BE2C (cell line): Measurements from ENCODE around the gene MAPK10.

Experiments used
- DNase-seq: peaks from one replicate; pipeline ENCODE4 v3.0.0-alpha.2; 2020
- H3K27me3 ChIP-seq: fragments of 250-450 bp; sonication (Bioruptor Pico); 2 replicates; pipeline ENCODE4 v1.5.1; 2020; ENCODE audit warnings: mild to moderate bottlenecking
- H3K36me3 ChIP-seq: fragments of 250-450 bp; sonication (Bioruptor Pico); 2 replicates; pipeline ENCODE4 v1.5.1; 2020; ENCODE audit warnings: mild to moderate bottlenecking
- H3K4me1 ChIP-seq: fragments of 250-450 bp; sonication (Bioruptor Pico); 2 replicates; pipeline ENCODE4 v1.5.1; 2020
- H3K4me3 ChIP-seq: 2 replicates; pipeline ENCODE4 v1.5.1; 2011; ENCODE audit warnings: low read depth, low read length
- H3K9me3 ChIP-seq: fragments of 250-450 bp; sonication (Bioruptor Pico); 2 replicates; pipeline ENCODE4 v1.5.1; 2020
- TF ChIP-seq, protein P1 (sequence below): IDR thresholded peaks from 2 replicates; pipeline ENCODE4 v1.5.1; 2012; ENCODE audit warnings: mild to moderate bottlenecking, low read depth, low read length

The MAPK10 gene

DNA sequence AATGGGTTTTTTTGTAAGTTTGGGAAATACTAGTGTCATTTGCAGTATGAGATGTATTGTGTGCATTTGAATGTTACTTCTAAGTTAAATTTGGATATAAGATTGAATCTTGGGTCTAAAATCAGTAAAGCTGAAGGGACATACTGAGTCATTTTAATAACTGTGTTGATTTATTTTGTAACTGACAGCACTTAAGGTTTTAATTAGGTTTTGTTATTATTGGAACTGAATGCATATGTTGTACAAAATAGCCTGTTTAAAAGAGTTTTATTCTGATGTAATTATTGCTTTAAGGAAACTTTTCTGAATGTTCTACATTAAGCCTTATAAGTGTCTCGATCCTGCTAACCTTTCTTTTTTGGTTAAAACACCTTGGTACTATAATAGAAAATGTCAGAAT lies 396.6 kb downstream of the MAPK10 start:
- TF ChIP-seq, protein P1, sequence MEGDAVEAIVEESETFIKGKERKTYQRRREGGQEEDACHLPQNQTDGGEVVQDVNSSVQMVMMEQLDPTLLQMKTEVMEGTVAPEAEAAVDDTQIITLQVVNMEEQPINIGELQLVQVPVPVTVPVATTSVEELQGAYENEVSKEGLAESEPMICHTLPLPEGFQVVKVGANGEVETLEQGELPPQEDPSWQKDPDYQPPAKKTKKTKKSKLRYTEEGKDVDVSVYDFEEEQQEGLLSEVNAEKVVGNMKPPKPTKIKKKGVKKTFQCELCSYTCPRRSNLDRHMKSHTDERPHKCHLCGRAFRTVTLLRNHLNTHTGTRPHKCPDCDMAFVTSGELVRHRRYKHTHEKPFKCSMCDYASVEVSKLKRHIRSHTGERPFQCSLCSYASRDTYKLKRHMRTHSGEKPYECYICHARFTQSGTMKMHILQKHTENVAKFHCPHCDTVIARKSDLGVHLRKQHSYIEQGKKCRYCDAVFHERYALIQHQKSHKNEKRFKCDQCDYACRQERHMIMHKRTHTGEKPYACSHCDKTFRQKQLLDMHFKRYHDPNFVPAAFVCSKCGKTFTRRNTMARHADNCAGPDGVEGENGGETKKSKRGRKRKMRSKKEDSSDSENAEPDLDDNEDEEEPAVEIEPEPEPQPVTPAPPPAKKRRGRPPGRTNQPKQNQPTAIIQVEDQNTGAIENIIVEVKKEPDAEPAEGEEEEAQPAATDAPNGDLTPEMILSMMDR, result no peak
- H3K4me3 ChIP-seq, result no peak overlapping the region
- no peak for DNase-seq
- no peaks in the 10 kb centered on the region for H3K9me3 ChIP-seq
- no peaks in the 10 kb centered on the region for H3K27me3 ChIP-seq
- H3K4me1 ChIP-seq, result no peaks in the 10 kb centered on the region
- no peaks in the 10 kb centered on the region for H3K36me3 ChIP-seq

DNA sequence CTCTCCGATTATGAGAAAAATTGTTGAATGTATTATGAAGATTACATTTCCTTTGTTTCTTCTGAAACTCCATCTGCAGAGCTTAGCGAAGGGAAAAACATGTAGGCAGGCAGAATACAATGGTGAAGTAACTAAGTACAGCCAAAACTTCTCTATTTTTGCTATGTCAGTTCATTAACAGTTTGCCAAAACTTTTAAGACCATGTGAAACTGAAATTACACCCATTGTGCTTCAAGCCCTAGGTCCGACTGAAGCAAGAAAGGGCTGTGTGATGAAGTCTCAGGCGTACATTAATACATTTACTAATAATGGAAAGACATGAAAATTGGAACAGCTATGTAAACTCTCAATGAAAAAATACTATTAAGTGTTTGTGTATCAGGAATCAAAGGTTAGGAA lies 398.0 kb downstream of the MAPK10 start:
- Histone ChIP-seq H3K9me3 (no peaks in the 10 kb centered on the region), H3K4me1 (no peaks in the 10 kb centered on the region), H3K27me3 (no peaks in the 10 kb centered on the region), H3K4me3 (no peak overlapping the region), H3K36me3 (no peaks in the 10 kb centered on the region)
- TF ChIP-seq, protein P1, result no peak
- DNase-seq, result no peak

DNA sequence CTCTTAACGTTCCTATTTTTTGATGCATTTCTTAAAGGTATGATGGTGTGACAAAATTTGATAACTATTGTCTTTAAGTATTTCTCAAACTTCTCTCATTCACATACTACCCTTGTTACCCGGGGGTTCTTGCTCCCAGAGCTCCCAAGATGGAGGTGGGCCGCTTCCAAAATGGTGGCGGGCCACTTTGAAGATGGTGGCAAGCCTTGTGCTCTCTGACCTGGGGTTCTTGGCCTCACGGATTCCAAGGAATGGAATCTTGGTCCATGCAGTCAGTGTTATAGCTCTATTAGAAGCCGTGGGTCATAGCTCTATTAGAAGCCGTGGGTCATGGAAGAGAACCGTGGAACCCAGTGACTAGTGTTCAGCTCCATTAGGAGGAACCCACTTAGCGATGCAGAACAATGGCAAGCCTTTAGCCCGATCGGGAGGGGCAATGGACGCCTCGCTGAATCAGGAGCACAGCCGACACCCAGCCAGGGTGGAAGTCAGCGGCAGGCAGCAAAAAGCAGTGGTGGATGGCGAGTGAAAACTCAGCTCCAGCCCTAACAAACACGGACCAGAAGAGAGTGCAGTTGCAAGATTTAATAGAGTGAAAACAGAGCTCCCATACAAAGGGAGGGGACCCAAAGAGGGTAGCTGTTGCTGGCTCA lies 403.4 kb downstream of the MAPK10 start:
- no peaks in the 10 kb centered on the region for H3K36me3 ChIP-seq
- H3K4me3 ChIP-seq, result no peak overlapping the region
- TF ChIP-seq, protein P1, result no peak
- H3K27me3 ChIP-seq, result no peaks in the 10 kb centered on the region
- H3K9me3 ChIP-seq, result no peaks in the 10 kb centered on the region
- no peak for DNase-seq
- no peaks in the 10 kb centered on the region; the same call in 1 of the 2 replicates for H3K4me1 ChIP-seq

- TF ChIP-seq, protein P1, result no peak
- no peak for DNase-seq
- no peaks in the 10 kb centered on the region for H3K27me3 ChIP-seq
- no peaks in the 10 kb centered on the region for H3K36me3 ChIP-seq
- no peak overlapping the region for H3K4me3 ChIP-seq
- no peaks in the 10 kb centered on the region; the same call in 1 of the 2 replicates for H3K4me1 ChIP-seq
- no peaks in the 10 kb centered on the region for H3K9me3 ChIP-seq
Observed at GRCh38 chr4:85955620-85956292, 404.1 kb downstream of the MAPK10 start.

GRCh38 chr4:85953651-85954018 lies 406.2 kb downstream of the MAPK10 start:
- DNase-seq, result no peak
- Histone ChIP-seq H3K36me3 (no peaks in the 10 kb centered on the region), H3K27me3 (no peaks in the 10 kb centered on the region), H3K4me1 (no peaks in the 10 kb centered on the region; the same call in 1 of the 2 replicates), H3K4me3 (no peak overlapping the region), H3K9me3 (no peaks in the 10 kb centered on the region)
- TF ChIP-seq, protein P1, result no peak

DNA sequence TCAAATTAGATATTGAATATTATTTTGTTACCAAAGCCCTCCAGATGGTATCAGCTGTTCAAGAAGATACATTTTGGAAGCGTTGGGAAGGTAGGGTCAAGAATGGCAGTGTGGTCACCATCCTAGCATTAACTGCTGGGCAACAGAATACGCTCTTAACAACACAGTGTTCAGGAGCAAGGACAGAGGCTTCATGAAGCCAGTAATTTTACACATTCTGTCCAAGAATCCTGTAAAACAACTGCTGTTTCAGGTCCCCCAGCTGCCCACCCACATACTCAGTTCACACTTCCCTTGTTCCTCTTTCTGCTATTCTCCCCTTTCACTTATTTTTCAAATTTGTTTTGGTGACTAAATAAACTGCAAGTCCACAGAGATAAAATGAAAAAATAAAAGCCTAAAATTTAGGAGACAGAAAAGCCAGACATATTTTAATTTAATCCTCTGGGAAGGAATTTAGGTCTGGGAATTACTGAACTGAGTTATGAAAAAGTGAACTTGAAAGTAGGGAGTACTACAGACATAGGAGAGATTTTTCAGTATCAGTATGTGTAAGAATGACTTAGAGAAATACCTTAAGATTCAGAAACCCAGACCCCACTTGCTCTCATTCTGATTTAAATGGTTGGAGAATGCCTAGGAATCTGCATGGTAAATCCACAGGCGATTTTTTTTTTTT lies 406.7 kb downstream of the MAPK10 start:
- H3K27me3 ChIP-seq, result no peaks in the 10 kb centered on the region
- no peaks in the 10 kb centered on the region for H3K36me3 ChIP-seq
- H3K9me3 ChIP-seq, result no peaks in the 10 kb centered on the region
- no peaks in the 10 kb centered on the region; the same call in 1 of the 2 replicates for H3K4me1 ChIP-seq
- no peak overlapping the region for H3K4me3 ChIP-seq
- DNase-seq, result no peak
- TF ChIP-seq, protein P1, result no peak
